Esophagus squamous epithelium (tissue), 4 donors: ENCODE data around the gene PFDN1.

Experiments used
- POLR2A ChIP-seq, 4 donors: fragments of 450-650 bp; IDR thresholded peaks; one replicate each; pipeline ENCODE4 v1.6.1; 2017; ENCODE audit warnings: antibody characterized with exemption in 4 of 4, mild to moderate bottlenecking in 4 of 4, moderate library complexity in 3 of 4
- TF ChIP-seq, protein P1 (sequence below), 6 experiments: fragments of 450-650 bp in 4 of 6; fragments of 200-600 bp in 2 of 6; sonication (generic) in 2 of 6; IDR thresholded peaks; one replicate each; pipeline ENCODE4 v1.5.1; 2016 to 2019; ENCODE audit warnings: antibody characterized with exemption in 6 of 6, mild to moderate bottlenecking in 4 of 6, moderate library complexity in 4 of 6

DNA sequence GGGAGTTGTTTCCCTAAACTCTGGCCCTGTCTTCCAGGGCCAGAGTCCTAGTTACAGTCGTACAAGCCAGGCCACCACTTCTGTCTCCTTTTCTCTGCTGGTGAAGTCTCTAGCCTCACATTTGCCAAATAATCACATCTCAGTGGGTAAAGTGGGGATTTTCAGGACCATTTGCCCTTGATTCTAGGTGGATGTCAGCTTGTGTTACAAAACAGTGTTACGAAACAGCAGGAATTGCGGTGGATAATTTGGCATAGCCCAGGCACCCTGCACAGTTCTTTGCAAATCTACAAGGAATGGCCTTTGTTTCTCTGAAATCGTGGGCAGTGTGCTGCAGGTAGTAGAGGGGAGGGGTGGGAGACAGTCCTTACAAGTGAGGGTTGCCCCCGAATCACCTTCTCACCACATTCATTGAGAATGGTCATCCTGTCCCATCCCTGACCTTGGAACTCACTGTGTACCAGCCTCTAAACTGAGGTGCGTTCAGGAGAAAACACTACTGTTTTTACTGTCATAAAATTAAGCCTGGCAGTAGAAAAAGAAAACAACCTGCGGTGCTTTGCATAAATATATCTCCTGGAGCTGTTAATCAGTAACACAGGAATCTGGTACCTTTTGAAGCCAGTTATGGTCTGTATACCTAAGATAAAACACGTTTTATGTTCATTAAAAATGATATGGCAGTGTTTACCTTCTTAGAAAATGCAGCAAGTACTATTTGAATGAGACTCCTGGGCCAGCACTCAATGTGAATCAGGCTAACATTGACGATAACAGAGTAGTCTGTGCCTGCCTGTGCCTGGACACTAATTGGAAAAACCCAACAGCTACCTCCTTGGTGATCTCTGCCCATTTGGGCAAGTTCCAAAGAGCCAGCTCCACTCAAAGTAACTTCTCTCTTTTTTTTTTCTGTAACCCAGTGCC, 83.6 kb downstream of the PFDN1 start:
- TF ChIP-seq, protein P1, sequence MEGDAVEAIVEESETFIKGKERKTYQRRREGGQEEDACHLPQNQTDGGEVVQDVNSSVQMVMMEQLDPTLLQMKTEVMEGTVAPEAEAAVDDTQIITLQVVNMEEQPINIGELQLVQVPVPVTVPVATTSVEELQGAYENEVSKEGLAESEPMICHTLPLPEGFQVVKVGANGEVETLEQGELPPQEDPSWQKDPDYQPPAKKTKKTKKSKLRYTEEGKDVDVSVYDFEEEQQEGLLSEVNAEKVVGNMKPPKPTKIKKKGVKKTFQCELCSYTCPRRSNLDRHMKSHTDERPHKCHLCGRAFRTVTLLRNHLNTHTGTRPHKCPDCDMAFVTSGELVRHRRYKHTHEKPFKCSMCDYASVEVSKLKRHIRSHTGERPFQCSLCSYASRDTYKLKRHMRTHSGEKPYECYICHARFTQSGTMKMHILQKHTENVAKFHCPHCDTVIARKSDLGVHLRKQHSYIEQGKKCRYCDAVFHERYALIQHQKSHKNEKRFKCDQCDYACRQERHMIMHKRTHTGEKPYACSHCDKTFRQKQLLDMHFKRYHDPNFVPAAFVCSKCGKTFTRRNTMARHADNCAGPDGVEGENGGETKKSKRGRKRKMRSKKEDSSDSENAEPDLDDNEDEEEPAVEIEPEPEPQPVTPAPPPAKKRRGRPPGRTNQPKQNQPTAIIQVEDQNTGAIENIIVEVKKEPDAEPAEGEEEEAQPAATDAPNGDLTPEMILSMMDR (IDR thresholded peaks at IDR 0.05), result no peak
- no peak for TF ChIP-seq POLR2A (IDR thresholded peaks at IDR 0.05)
